ENCODE measurements around the gene ID1.

Gene ID1, protein sequence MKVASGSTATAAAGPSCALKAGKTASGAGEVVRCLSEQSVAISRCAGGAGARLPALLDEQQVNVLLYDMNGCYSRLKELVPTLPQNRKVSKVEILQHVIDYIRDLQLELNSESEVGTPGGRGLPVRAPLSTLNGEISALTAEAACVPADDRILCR

DNA sequence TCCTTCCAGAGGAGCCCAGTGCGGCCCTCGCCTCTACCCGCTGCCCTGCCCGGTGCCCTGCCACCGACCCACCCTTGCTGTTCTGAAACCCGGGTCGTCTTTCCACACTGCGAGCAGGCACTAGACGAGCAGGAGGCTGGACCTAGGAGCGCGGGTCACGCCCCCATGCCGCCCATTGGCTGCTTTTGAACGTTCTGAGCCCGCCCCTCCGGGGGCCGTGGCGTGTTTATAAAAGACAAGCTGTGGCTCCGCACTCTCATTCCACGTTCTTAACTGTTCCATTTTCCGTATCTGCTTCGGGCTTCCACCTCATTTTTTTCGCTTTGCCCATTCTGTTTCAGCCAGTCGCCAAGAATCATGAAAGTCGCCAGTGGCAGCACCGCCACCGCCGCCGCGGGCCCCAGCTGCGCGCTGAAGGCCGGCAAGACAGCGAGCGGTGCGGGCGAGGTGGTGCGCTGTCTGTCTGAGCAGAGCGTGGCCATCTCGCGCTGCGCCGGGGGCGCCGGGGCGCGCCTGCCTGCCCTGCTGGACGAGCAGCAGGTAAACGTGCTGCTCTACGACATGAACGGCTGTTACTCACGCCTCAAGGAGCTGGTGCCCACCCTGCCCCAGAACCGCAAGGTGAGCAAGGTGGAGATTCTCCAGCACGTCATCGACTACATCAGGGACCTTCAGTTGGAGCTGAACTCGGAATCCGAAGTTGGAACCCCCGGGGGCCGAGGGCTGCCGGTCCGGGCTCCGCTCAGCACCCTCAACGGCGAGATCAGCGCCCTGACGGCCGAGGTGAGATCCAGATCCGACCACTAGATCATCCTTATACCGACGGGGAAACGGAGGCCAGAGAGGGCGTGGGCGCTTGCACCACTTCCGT is at the start of gene ID1:
Gene ID1, plus strand, starts transcription at position 259 of the 871 bp plus-strand sequence. Its CDS starts 99 bp downstream, at position 358.
- ATAC-seq (replicated peaks) (peak; percentile 95 to 96), DNase-seq (peak; percentile 74)
- no peaks in the 10 kb centered on the region for H3K36me3 Mint-ChIP-seq
- H3K27ac Mint-ChIP-seq = peak within 1 kb of the TSS; percentile 52
- peaks cover 15 to 36% of the 10 kb centered on the region in 2 donors for H3K4me1 Mint-ChIP-seq
- peaks cover 38 to 56% of the 10 kb centered on the region in 2 donors for H3K27me3 Mint-ChIP-seq
- peak within 1 kb of the TSS; percentile 94 to 96 for H3K4me3 Mint-ChIP-seq
- no peaks in the 10 kb centered on the region for H3K9me3 Mint-ChIP-seq

DNA sequence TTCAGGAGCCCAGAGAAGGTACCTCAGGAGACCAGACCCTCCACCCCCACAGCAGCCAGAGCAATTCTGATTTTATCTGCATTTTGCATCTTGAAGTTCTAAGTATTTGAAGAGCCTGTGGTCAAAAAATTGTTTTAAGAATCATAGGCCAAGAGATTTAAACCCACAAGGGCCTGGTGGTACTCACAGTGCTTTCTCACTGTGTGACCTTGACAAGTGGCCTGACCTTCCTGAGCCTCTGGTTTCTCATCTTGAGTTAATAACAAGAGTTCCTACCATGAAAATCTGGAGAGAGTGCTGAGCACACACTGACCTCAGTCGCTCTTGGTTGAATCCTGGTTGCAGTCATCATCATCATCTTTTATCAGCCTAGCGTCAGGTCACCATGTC is 45.4 kb upstream of the ID1 start:
- no peaks in the 10 kb centered on the region for H3K9me3 Mint-ChIP-seq
- peak; percentile 2 for ATAC-seq (replicated peaks)

DNA sequence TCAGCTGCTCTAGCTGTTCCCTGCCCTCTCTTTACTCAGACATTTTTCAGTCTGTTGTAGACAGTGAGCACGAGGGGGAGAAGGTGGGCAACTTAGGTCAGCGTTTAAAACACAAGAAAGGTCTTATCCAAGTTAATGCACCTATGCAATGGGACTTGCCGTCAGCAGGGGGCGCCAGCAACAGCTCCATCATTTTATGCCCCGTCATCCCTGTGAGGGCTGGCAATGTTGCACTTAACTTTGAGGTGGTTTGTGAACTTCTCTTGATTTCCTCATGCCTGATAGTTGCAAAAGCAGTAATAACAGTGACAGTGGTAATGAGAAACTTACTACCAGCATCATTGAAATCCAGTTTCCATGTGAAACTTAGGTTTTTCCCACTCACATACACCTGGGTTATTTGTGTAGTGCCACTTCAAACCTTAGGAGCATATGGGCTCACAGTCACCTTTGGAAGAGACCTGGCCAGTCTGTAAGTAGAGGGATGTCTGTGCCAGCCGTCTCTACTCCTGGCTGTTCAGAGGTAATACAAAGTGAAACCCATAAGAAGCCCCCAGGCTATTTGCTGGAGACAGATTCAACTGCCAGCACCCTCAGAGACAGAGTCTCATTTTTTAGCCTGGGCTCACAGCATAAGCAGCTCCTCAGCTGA is 44.9 kb upstream of the ID1 start:
- Mint-ChIP-seq H3K9me3 (no peaks in the 10 kb centered on the region), H3K36me3 (peaks cover 48 to 58% of the 10 kb centered on the region in 2 donors), H3K27me3 (no peaks in the 10 kb centered on the region), H3K4me1 (peaks cover 12 to 17% of the 10 kb centered on the region in 2 donors), H3K27ac (peak overlapping the region; percentile 87), H3K4me3 (no peak overlapping the region)
- ATAC-seq (replicated peaks) (peak; percentile 80 to 81), DNase-seq (peak; percentile 39)

More for the DNA sequence above, 45.4 kb upstream of the ID1 start:
- peaks cover 53 to 61% of the 10 kb centered on the region in 2 donors for H3K36me3 Mint-ChIP-seq
- H3K4me3 Mint-ChIP-seq = no peak overlapping the region
- H3K27me3 Mint-ChIP-seq = no peaks in the 10 kb centered on the region
- no peak for DNase-seq
- H3K4me1 Mint-ChIP-seq = peaks cover 12 to 17% of the 10 kb centered on the region in 2 donors
- H3K27ac Mint-ChIP-seq = no peak overlapping the region

DNA sequence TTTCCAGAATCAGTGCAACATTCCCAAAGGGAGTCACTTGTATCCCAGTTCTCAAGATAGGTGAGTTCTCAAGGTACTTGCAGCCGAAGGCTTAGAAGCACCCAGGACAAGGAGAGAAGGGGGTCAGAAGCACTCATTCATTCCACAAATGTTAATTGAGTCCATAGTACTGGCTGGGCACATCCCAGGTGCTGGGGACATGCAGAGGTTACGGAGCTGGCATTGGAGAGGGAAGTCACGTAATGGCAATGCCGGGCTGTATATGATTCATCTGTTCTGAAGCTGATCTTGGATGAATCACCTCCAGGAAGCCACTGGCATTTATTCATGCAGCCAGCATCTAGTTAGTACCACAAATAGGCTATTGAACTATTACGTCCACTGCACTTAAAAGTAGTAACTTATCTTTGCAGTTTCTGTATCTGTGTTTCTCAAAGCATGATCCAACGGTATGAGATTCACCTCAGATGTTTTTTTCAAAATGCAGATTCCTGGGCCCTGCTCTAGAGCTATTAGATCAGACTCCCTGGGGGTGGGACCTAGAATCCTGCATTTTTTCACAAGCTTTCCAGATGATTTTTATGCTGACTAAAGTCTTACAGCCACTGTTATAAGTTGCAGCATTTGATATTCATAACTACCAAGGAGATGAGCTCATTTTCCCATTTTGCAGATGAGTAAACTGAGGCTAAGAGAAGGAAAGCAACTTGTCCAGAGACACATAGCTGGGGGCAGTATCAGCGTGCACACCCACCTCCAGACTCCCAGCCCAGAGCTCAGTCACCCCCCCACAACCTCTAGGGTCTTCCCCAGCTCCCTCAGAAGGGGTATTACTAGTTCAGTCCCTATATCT is 44.1 kb upstream of the ID1 start:
- H3K36me3 Mint-ChIP-seq = peaks cover 44 to 53% of the 10 kb centered on the region in 2 donors
- no peaks in the 10 kb centered on the region for H3K27me3 Mint-ChIP-seq
- H3K4me1 Mint-ChIP-seq = peaks cover 12 to 17% of the 10 kb centered on the region in 2 donors
- H3K27ac Mint-ChIP-seq = peak overlapping the region; percentile 71
- H3K9me3 Mint-ChIP-seq = no peaks in the 10 kb centered on the region
- DNase-seq (no peak), ATAC-seq (replicated peaks) (no peak)
- no peak overlapping the region for H3K4me3 Mint-ChIP-seq

DNA sequence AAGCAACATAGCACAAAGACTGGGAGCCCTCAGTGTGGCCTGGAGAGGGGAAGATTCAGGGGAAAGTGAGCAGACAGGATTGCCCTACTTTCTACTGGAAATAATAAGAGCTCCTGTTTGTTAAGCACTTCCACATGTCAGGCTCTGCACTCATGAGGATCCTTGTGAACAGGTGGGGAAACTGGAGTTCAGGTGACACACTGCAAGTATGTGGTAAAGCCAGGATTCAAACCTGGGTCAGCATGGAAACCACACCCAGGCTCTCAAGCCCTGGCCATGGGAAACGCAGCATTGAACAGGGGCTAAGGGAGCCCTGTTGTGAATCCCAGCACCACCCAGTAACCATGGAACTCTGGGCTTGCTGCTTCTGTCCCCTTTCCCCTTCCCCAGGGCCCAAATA is 42.8 kb upstream of the ID1 start:
- no peak overlapping the region for H3K4me3 Mint-ChIP-seq
- ATAC-seq (replicated peaks) (no peak), DNase-seq (no peak)
- no peaks in the 10 kb centered on the region for H3K27me3 Mint-ChIP-seq
- H3K36me3 Mint-ChIP-seq = peaks cover 37 to 49% of the 10 kb centered on the region in 2 donors
- H3K4me1 Mint-ChIP-seq = peaks cover 12 to 29% of the 10 kb centered on the region in 2 donors
- H3K27ac Mint-ChIP-seq = no peak overlapping the region
- no peaks in the 10 kb centered on the region for H3K9me3 Mint-ChIP-seq

DNA sequence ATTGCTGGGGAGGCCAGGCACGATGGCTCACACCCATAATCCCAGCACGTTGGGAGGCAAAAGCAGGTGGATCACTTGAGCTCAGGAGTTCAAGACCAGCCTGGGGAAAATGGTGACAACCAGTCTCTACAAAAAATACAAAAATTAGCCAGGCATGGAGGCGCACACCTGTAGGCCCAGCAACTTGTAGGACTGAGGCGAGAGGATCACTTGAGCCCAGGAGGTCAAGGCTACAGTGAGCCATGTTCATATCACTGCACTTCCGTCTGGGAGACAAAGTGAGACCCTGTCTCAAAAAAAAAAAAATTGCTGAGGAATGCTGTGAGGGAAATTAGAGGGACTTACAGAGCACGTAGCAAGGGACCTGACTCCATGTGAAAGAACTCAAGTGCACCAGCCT is 40.8 kb upstream of the ID1 start:
- Mint-ChIP-seq H3K36me3 (peaks cover 32 to 46% of the 10 kb centered on the region in 2 donors), H3K27ac (no peak overlapping the region), H3K9me3 (no peaks in the 10 kb centered on the region), H3K27me3 (no peaks in the 10 kb centered on the region), H3K4me3 (no peak overlapping the region), H3K4me1 (peaks cover 12 to 38% of the 10 kb centered on the region in 2 donors)
- DNase-seq (no peak), ATAC-seq (replicated peaks) (no peak)

DNA sequence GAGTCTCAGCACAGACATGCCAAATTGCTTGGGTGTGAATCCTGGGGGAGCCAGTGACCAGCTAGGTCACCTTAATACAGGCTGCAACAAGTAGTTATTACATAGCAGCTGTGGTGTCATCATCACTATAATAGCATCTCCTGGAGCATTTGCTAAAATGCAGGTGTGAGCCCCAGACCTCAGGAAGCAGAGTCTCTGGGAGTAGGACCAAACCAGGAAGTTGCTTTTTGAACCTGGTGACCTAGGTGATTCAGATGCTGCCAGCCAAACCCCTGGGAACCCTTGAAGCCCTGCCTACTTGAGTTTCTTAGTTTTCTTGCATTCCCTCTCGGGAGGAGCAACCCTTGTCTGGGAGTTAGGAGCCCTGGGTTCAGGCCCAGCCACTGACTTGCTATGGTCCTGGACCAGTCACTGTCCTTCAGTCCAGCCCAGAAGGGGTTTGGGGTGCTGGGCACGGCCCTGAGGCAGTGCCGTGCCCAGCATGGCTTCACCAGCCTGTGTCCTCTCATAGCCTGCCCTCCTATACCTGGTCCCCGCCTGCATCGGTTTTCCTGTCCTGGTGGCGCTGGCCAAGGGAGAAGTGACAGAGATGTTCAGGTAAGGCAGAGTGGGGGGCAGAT is 39.3 kb upstream of the ID1 start:
- Mint-ChIP-seq H3K27ac (peak overlapping the region; percentile 5), H3K27me3 (no peaks in the 10 kb centered on the region), H3K36me3 (peaks cover 25 to 37% of the 10 kb centered on the region in 2 donors), H3K4me3 (no peak overlapping the region), H3K9me3 (no peaks in the 10 kb centered on the region), H3K4me1 (peaks cover 8 to 33% of the 10 kb centered on the region in 2 donors)
- ATAC-seq (replicated peaks) (no peak), DNase-seq (no peak)

DNA sequence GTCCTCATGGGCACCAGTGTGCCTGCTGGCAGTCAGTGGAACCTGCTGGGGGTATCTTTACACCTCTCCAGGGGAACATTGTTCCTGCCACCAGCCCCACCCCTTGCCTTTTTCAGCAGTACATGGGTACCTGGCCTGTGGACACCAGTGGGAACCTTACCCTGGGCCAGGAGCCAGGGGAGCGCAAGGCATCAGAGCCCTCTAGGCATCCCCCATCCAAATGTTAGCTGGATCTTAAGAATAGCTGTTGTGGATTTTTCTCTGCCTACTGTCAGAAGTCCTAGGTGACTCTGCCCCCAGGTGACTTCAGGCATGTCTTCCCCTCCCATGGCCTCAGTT is 38.8 kb upstream of the ID1 start:
- Mint-ChIP-seq H3K36me3 (peaks cover 25 to 33% of the 10 kb centered on the region in 2 donors), H3K4me3 (no peak overlapping the region), H3K9me3 (no peaks in the 10 kb centered on the region), H3K27ac (no peak overlapping the region), H3K27me3 (no peaks in the 10 kb centered on the region), H3K4me1 (peaks cover 8 to 33% of the 10 kb centered on the region in 2 donors)
- DNase-seq = no peak
- ATAC-seq (replicated peaks) = no peak

DNA sequence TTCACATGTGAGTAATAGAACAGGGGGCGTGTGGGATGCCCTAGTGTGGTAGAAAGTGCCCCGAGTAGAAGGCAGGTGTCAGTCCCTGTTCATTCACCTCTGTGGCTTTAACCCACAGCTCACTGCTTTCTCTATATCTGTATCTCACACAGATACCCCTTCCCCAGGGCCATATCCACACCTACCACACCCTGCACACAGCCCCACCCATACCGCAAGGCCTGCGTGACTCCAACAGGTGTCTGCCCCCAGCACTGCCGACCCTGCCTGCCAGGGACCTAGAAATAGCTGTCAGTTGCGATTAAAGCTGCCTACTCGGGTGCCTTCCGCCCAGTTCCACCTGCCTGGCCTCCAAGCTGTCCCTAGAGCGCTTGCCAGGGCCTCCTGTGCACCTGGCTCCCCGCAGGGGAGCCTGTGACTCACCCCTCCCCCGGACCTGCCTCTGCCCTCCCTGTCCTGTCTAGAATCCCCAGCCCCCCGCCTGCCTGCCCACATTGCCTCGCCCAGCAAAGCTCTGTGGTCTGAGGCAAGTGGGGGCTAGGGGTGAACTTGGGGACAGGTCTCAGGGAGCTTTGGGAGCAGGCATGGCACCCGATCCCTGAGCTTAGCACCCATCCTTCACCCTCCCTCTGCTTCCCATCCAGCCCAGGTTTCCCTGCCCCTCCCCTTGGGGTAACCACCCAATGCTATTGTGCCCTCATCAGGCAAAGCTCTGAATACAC is 38.3 kb upstream of the ID1 start:
- H3K9me3 Mint-ChIP-seq = no peaks in the 10 kb centered on the region
- H3K27ac Mint-ChIP-seq = peak overlapping the region; percentile 42
- peaks cover 23 to 28% of the 10 kb centered on the region in 2 donors for H3K36me3 Mint-ChIP-seq
- ATAC-seq (replicated peaks) (peak in 1 of 2 donors; percentile 11), DNase-seq (no peak)
- no peak overlapping the region for H3K4me3 Mint-ChIP-seq
- H3K27me3 Mint-ChIP-seq = no peaks in the 10 kb centered on the region
- H3K4me1 Mint-ChIP-seq = peaks cover 8 to 38% of the 10 kb centered on the region in 2 donors

DNA sequence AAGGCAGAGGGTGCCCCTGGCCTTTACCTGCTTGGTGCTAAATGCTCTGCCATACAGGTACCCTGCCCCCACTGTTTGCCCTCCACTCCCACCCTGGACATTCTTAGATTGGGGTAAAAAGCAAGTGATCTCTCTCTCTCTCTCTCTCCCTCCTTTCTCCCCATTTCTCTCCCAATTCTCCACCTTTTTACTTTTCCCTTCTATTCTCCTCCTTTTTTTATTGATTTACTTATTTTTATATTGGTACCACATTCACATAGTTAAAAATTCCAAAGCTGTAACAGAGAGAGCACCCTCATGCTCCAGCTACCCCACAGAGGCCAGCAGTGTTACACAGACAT is 37.7 kb upstream of the ID1 start:
- Mint-ChIP-seq H3K27me3 (no peaks in the 10 kb centered on the region), H3K4me3 (no peak overlapping the region), H3K9me3 (no peaks in the 10 kb centered on the region), H3K4me1 (peaks cover 10 to 43% of the 10 kb centered on the region in 2 donors), H3K27ac (peak overlapping the region; percentile 44), H3K36me3 (peaks cover 19 to 24% of the 10 kb centered on the region in 2 donors)
- ATAC-seq (replicated peaks) (no peak), DNase-seq (no peak)

DNA sequence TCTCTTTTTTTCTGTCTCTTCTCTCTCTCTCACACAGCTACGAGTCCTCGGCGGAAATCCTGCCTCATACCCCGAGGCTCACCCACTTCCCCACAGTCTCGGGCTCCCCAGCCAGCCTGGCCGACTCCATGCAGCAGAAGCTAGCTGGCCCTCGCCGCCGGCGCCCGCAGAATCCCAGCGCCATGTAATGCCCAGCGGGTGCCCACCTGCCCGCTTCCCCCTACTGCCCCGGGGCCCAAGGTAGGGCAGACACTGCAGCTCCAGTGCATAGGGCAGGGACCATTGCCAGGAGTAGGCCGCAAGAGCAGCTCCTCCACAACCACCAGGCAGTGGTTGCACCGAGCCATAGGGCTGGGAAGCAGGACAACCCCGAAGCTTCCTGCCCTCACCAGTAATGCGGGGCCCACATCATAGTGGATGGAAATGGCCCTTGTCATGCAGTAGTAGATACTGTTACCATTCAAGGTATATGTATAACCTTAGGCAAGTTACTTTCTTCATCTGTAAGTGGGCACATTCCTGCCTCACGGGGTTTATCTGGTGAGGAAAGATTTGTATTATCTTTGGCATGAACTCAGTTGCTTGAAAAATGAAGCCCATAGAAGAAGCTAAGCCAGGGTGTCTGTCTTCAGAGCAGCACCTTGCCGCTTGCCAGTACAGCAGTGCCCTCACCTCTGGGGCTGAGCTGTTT is 36.9 kb upstream of the ID1 start:
- no peak for ATAC-seq (replicated peaks)
- Mint-ChIP-seq H3K27me3 (no peaks in the 10 kb centered on the region), H3K4me1 (peaks cover 15 to 50% of the 10 kb centered on the region in 2 donors), H3K27ac (peak overlapping the region; percentile 6), H3K9me3 (no peaks in the 10 kb centered on the region), H3K4me3 (no peak overlapping the region), H3K36me3 (peaks cover 16 to 19% of the 10 kb centered on the region in 2 donors)
- no peak for DNase-seq

DNA sequence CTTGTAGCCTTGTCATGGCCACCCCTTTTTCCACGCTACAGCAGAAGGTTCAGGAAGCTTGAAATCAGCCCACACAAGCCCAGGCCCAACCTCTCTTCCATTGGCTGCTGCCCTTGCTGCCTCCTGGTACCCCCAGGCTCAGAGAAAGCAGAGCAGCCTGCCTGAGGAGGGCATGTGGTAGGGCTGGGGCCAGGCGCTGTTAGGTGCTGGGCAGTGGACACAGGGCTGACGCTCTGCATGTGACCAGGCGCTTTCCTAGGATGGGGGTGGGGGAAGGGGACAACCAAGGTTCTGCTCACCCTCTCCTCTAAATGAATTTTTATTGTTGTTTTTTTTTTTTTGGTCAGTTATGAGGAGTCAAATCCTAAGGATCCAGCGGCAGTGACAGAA is 36.3 kb upstream of the ID1 start:
- Mint-ChIP-seq H3K4me3 (no peak overlapping the region), H3K27me3 (no peaks in the 10 kb centered on the region), H3K9me3 (no peaks in the 10 kb centered on the region), H3K27ac (no peak overlapping the region), H3K36me3 (peaks cover 14 to 19% of the 10 kb centered on the region in 2 donors), H3K4me1 (peaks cover 20 to 55% of the 10 kb centered on the region in 2 donors)
- ATAC-seq (replicated peaks) (no peak), DNase-seq (no peak)

All from stimulated activated naive B cell treated with anti-CD40 and anti-IgM and Interleukin-4, amounts not matched to agents 10 μg/mL and 1 μg/mL and 100 μg/mL, for 72 hours (primary cell).